Uterus (tissue), 2 donors: ENCODE results near the gene DIAPH2.

Experiments used
- CTCF ChIP-seq, 4 experiments: fragments of 200-600 bp in 2 of 4; fragments of 450-650 bp in 2 of 4; sonication (generic) in 2 of 4; IDR thresholded peaks; one replicate each; pipeline ENCODE4 v1.5.1; 2016 to 2019; ENCODE audit warnings: antibody characterized with exemption in 4 of 4, mild to moderate bottlenecking in 2 of 4, moderate library complexity in 1 of 4
- POLR2A ChIP-seq, 2 donors: fragments of 450-650 bp; IDR thresholded peaks; one replicate each; pipeline ENCODE4 v1.6.1; 2016; ENCODE audit warnings: antibody characterized with exemption in 2 of 2, mild to moderate bottlenecking in 1 of 2, moderate library complexity in 1 of 2

GRCh38 chrX:97211070-97211469 is 526.4 kb downstream of the DIAPH2 start:
- TF ChIP-seq CTCF (IDR thresholded peaks at IDR 0.05) (no peak), POLR2A (IDR thresholded peaks at IDR 0.05) (no peak)
